DOHH2 (cell line): ENCODE results near the gene FAM3B.

ENCODE experiments used
- H3F3A ChIP-seq: fragments of 200-600 bp; sonication (generic), shearing (Covaris generic); 2 replicates; pipeline ENCODE4 v1.6.0; 2016; ENCODE audit warnings: antibody characterized with exemption, mild to moderate bottlenecking; ENCODE audit not compliant: control insufficient read depth, insufficient read depth
- H3K27ac ChIP-seq: fragments of 200-600 bp; sonication (generic); 2 replicates; pipeline ENCODE4 v1.5.1; 2014; ENCODE audit warnings: low read depth, mild to moderate bottlenecking, low read length, moderate library complexity
- H3K27me3 ChIP-seq: fragments of 200-600 bp; sonication (generic); 2 replicates; pipeline ENCODE4 v1.6.1; 2014; ENCODE audit warnings: mild to moderate bottlenecking, low read length, mixed read lengths; ENCODE audit not compliant: control insufficient read depth
- H3K36me3 ChIP-seq: fragments of 200-600 bp; sonication (generic); 2 replicates; pipeline ENCODE4 v1.6.1; 2014; ENCODE audit warnings: mild to moderate bottlenecking, low read length, moderate library complexity, mixed read lengths; ENCODE audit not compliant: control insufficient read depth
- H3K4me1 ChIP-seq: fragments of 200-600 bp; sonication (generic); 2 replicates; pipeline ENCODE4 v1.6.1; 2014; ENCODE audit warnings: mild to moderate bottlenecking, low read length, mixed read lengths; ENCODE audit not compliant: control insufficient read depth
- H3K4me2 ChIP-seq: fragments of 200-600 bp; sonication (generic); 2 replicates; pipeline ENCODE4 v1.6.0; 2014; ENCODE audit warnings: mild to moderate bottlenecking, low read length, moderate library complexity
- H3K4me3 ChIP-seq: fragments of 200-600 bp; sonication (generic); 2 replicates; pipeline ENCODE4 v1.5.1; 2014; ENCODE audit warnings: mild to moderate bottlenecking, low read length, mixed read lengths
- H3K79me2 ChIP-seq: fragments of 200-600 bp; sonication (generic); 2 replicates; pipeline ENCODE4 v1.6.1; 2014; ENCODE audit warnings: mild to moderate bottlenecking, low read length, mixed read lengths; ENCODE audit not compliant: control insufficient read depth
- H3K9me2 ChIP-seq: fragments of 200-600 bp; sonication (generic); replicated peaks from 2 replicates; pipeline ENCODE4 v1.6.1; 2014; ENCODE audit warnings: mild to moderate bottlenecking, low read length, mixed read lengths; ENCODE audit not compliant: control insufficient read depth
- H3K9me3 ChIP-seq: fragments of 200-600 bp; sonication (generic); 2 replicates; pipeline ENCODE4 v1.6.1; 2014; ENCODE audit warnings: antibody characterized with exemption, low read length, mixed read lengths; ENCODE audit not compliant: control insufficient read depth, insufficient read depth
- H4K20me1 ChIP-seq: fragments of 200-600 bp; sonication (generic); 2 replicates; pipeline ENCODE4 v1.6.0; 2014; ENCODE audit warnings: low read depth, mild to moderate bottlenecking, antibody characterized with exemption, low read length, moderate library complexity; ENCODE audit not compliant: control insufficient read depth, insufficient read depth
- EZH2phosphoT487 ChIP-seq: fragments of 200-600 bp; sonication (generic); IDR thresholded peaks from 2 replicates; pipeline ENCODE4 v1.6.1; 2017; ENCODE audit warnings: borderline replicate concordance, mild to moderate bottlenecking, antibody characterized with exemption, low read length, moderate library complexity, mixed read lengths
- TF ChIP-seq, protein P1 (sequence below): fragments of 200-600 bp; sonication (generic); IDR thresholded peaks from one replicate; pipeline ENCODE4 v1.5.1; 2014; ENCODE audit warnings: antibody characterized with exemption, mild to moderate bottlenecking, low read depth, low read length; ENCODE audit not compliant: poor library complexity, severe bottlenecking

FAM3B gene

DNA sequence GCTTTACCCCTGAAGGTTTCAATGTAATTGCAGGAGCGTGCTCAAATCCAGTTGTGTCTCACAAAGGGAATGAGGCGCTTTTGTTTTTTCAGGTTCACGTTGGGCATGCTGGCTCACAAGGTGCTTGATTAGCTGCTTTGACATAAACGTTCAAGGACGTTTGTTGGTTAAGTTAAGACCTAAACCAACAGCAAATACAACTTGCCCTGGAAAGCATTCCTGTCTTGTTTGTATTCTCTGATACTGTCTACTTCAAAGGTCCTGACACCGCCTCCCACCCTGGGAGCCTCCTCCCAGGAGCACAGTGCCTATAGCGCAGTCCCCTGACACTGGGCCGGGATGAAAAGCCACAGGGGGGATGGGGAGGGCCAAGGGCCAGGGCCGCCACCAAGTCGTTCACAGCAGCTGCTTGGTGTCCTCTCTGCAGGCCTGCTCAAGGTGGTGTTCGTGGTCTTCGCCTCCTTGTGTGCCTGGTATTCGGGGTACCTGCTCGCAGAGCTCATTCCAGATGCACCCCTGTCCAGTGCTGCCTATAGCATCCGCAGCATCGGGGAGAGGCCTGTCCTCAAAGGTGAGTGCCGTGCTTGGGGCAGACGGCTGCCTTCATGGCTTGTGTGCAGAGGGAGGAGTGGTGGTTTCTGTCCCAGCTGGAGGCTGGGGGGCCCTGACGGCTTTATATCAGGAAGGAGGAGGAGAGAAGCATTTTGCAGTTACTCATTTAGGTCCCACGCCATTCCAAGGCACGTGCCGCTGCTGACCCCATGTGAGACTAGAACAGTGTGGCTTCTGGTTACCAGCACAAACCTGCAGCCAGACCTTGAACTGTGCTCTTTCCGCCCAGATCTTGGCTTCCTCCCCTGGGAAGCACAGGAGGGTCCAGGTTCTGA, 6.1 kb downstream of the FAM3B start:
- Histone ChIP-seq H3K4me2 (no peak overlapping the region), H3K9me2 (no peaks in the 10 kb centered on the region)

DNA sequence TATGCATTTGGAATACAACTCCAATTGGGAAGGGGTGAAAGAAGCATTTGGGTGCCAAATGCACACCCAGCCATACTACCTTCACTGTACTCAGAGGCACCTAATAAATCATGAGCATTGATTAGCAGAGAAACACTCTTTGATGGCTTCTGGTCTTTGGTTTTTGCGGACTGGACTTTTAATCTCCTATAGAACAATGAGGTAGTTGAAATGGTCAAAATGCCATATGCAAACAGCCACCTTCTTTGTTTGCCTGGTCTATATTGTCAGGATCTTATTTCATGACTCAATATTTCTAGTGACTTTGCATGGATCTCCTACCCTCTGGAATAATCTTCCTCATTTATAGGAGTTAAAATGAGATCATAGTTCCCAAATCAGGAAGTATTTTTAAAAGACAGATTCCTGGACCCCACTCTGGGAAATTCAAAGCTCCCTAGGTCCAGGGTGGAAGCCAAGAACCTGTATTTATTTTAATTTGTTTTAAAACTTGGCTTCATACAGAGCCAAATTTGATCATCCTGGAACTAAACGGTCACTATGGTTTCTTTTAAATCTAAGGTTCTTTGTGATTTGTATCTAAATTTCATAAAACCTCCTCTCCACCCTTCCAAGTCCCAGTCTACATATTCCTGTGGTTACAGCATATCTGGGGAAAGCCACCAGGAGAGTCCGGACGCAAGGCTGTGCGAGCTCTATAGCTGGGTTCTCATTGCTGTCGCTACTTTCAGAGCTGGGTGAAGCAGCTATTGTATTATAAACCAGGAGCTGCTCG, 8.7 kb downstream of the FAM3B start:
- no peak for TF ChIP-seq EZH2phosphoT487
- TF ChIP-seq, protein P1, sequence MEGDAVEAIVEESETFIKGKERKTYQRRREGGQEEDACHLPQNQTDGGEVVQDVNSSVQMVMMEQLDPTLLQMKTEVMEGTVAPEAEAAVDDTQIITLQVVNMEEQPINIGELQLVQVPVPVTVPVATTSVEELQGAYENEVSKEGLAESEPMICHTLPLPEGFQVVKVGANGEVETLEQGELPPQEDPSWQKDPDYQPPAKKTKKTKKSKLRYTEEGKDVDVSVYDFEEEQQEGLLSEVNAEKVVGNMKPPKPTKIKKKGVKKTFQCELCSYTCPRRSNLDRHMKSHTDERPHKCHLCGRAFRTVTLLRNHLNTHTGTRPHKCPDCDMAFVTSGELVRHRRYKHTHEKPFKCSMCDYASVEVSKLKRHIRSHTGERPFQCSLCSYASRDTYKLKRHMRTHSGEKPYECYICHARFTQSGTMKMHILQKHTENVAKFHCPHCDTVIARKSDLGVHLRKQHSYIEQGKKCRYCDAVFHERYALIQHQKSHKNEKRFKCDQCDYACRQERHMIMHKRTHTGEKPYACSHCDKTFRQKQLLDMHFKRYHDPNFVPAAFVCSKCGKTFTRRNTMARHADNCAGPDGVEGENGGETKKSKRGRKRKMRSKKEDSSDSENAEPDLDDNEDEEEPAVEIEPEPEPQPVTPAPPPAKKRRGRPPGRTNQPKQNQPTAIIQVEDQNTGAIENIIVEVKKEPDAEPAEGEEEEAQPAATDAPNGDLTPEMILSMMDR = no peak
- Histone ChIP-seq H3K4me2 (no peak overlapping the region), H4K20me1 (no peaks in the 10 kb centered on the region), H3K9me3 (no peaks in the 10 kb centered on the region), H3F3A (no peaks in the 10 kb centered on the region), H3K27ac (no peak overlapping the region), H3K4me3 (no peak overlapping the region), H3K4me1 (peaks cover 17% of the 10 kb centered on the region), H3K9me2 (no peaks in the 10 kb centered on the region), H3K36me3 (no peaks in the 10 kb centered on the region), H3K79me2 (no peaks in the 10 kb centered on the region), H3K27me3 (no peaks in the 10 kb centered on the region; the same call in 1 of the 2 replicates)

More for the DNA sequence above, 6.1 kb downstream of the FAM3B start:
- Histone ChIP-seq H3K9me3 (no peaks in the 10 kb centered on the region), H3K36me3 (no peaks in the 10 kb centered on the region), H3K27me3 (no peaks in the 10 kb centered on the region; the same call in 1 of the 2 replicates), H3K4me1 (peaks cover 17% of the 10 kb centered on the region), H3K27ac (no peak overlapping the region), H3F3A (no peaks in the 10 kb centered on the region), H3K4me3 (no peak overlapping the region), H3K79me2 (no peaks in the 10 kb centered on the region), H4K20me1 (no peaks in the 10 kb centered on the region)
- TF ChIP-seq, protein P1 = no peak
- no peak for TF ChIP-seq EZH2phosphoT487

DNA sequence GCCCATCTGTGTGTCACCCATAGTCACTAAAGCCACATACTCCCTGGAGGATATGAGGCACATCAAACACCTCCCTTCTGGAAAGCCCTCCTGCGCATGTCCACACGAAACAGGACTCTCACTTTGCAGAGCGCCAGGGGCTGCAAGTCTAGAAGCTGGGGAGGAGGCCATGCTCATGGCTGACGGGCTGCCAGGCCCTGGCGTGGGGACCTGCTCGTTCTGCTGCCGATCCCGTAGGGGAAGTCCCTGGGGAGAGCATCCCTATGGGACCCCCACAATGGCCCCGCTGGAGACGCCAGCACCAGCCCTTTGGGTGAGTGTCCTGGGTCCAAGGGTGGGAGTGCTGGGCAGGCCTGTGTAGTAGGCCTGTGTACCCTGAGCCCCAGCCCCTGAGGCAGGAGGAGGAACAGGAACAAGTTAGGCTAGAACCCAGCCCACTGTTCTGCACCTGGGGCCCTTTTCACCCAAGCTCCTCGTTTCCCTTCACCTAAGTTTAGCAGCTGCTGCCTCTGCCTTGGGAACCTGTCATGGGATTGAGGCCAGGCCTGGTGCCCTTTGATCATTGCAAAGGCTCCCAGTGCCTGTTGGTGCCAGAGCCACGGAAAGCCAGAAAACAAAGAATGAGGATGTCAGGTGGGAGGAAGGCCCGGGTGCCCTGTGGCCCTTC, 9.9 kb downstream of the FAM3B start:
- Histone ChIP-seq H3K27me3 (no peaks in the 10 kb centered on the region; the same call in 1 of the 2 replicates), H3K9me2 (no peaks in the 10 kb centered on the region), H3K4me1 (peaks cover 7% of the 10 kb centered on the region), H3K4me2 (no peak overlapping the region), H3K9me3 (no peaks in the 10 kb centered on the region), H3K4me3 (no peak overlapping the region), H3F3A (no peaks in the 10 kb centered on the region), H3K27ac (no peak overlapping the region), H3K36me3 (no peaks in the 10 kb centered on the region), H4K20me1 (no peaks in the 10 kb centered on the region), H3K79me2 (no peaks in the 10 kb centered on the region)
- no peak for TF ChIP-seq EZH2phosphoT487
- TF ChIP-seq, protein P1 = no peak
